CD14-positive monocyte (primary cell): Measurements from ENCODE around the gene KIF3A. TPM values are rescaled to one million over a fixed set of nuclear protein-coding genes. Genes with fewer than 3 reads are reported as not detected.

ENCODE experiments used
- DNase-seq, 3 donors: peaks; one replicate each; pipeline ENCODE4 v3.0.0-alpha.2; 2011 to 2022
- H2AFZ ChIP-seq: 2 replicates; pipeline ENCODE4 v1.6.0; 2012; ENCODE audit warnings: mild to moderate bottlenecking, low read depth, low read length, inconsistent platforms; ENCODE audit not compliant: insufficient read depth, poor library complexity, severe bottlenecking
- H3K27ac ChIP-seq, 2 donors: 1 replicate in 1 of 2; 2 replicates in 1 of 2; pipeline ENCODE4 v1.5.1; 2012 to 2013; ENCODE audit warnings: low read length in 2 of 2, control low read depth in 1 of 2, inconsistent platforms in 1 of 2, low read depth in 1 of 2, mild to moderate bottlenecking in 1 of 2
- H3K27me3 ChIP-seq, 2 donors: one replicate each; pipeline versions ENCODE4 v1.6.0 to v1.6.1; 2011 to 2013; ENCODE audit warnings: low read length in 2 of 2; ENCODE audit not compliant: control insufficient read depth in 2 of 2, insufficient read depth in 2 of 2
- H3K36me3 ChIP-seq, 2 donors: replicated peaks in 1 of 2; 1 replicate in 1 of 2; 2 replicates in 1 of 2; pipeline versions ENCODE4 v1.5.1 to v1.6.1; 2012 to 2013; ENCODE audit warnings: low read length in 2 of 2, control low read depth in 1 of 2, inconsistent platforms in 1 of 2, mild to moderate bottlenecking in 1 of 2; ENCODE audit not compliant: insufficient read depth in 2 of 2, control insufficient read depth in 1 of 2
- H3K4me1 ChIP-seq, 2 donors: 1 replicate in 1 of 2; 2 replicates in 1 of 2; pipeline versions ENCODE4 v1.5.1 to v1.6.1; 2012 to 2013; ENCODE audit warnings: low read length in 2 of 2, control low read depth in 1 of 2, inconsistent platforms in 1 of 2, mild to moderate bottlenecking in 1 of 2, moderate library complexity in 1 of 2; ENCODE audit not compliant: insufficient read depth in 2 of 2, control insufficient read depth in 1 of 2
- H3K4me2 ChIP-seq: replicated peaks from 2 replicates; pipeline ENCODE3; 2012; ENCODE audit warnings: low read length, moderate library complexity, mild to moderate bottlenecking; ENCODE audit not compliant: poor library complexity, severe bottlenecking; ENCODE audit errors: extremely low read depth
- H3K4me3 ChIP-seq, 3 experiments: fragments of 200-600 bp in 1 of 3; sonication (generic) in 1 of 3; replicated peaks in 1 of 3; 1 replicate in 2 of 3; 2 replicates in 1 of 3; pipeline ENCODE4 v1.5.1; 2011 to 2013; ENCODE audit warnings: low read length in 3 of 3, mild to moderate bottlenecking in 3 of 3, control low read depth in 2 of 3, low read depth in 2 of 3, inconsistent platforms in 1 of 3, moderate library complexity in 1 of 3
- H3K79me2 ChIP-seq: 2 replicates; pipeline ENCODE4 v1.6.0; 2012; ENCODE audit warnings: mild to moderate bottlenecking, control low read depth, inconsistent platforms, low read length, moderate library complexity; ENCODE audit not compliant: insufficient read depth
- H3K9ac ChIP-seq: 2 replicates; pipeline ENCODE4 v1.6.0; 2017; ENCODE audit warnings: low read length, mild to moderate bottlenecking; ENCODE audit not compliant: insufficient read depth, poor library complexity, severe bottlenecking
- H3K9me3 ChIP-seq, 2 donors: replicated peaks in 1 of 2; 1 replicate in 1 of 2; 2 replicates in 1 of 2; pipeline versions ENCODE4 v1.5.1 to v1.6.1; 2012 to 2013; ENCODE audit warnings: low read length in 2 of 2, control low read depth in 1 of 2; ENCODE audit not compliant: control insufficient read depth in 1 of 2, insufficient read depth in 1 of 2
- H4K20me1 ChIP-seq: 2 replicates; pipeline ENCODE4 v1.6.0; 2012; ENCODE audit warnings: mild to moderate bottlenecking, low read length, control low read depth, moderate library complexity; ENCODE audit not compliant: insufficient read depth
- H3K27ac Mint-ChIP-seq, 7 donors: one replicate each; pipeline ENCODE4 v1.8.0; 2020; ENCODE audit warnings: mild to moderate bottlenecking in 7 of 7, mixed read lengths in 7 of 7, moderate library complexity in 6 of 7, inconsistent platforms in 2 of 7
- H3K27me3 Mint-ChIP-seq, 3 donors: one replicate each; pipeline ENCODE4 v1.8.0; 2021 to 2022; ENCODE audit warnings: low read depth in 3 of 3, mild to moderate bottlenecking in 3 of 3, mixed read lengths in 3 of 3, moderate library complexity in 3 of 3, inconsistent platforms in 1 of 3
- H3K36me3 Mint-ChIP-seq, 2 donors: one replicate each; pipeline ENCODE4 v1.8.0; 2020; ENCODE audit warnings: mixed read lengths in 2 of 2, inconsistent platforms in 1 of 2, mild to moderate bottlenecking in 1 of 2
- H3K4me1 Mint-ChIP-seq: one replicate; pipeline ENCODE4 v1.8.0; 2020; ENCODE audit warnings: mild to moderate bottlenecking, mixed read lengths
- H3K4me3 Mint-ChIP-seq, 2 donors: one replicate each; pipeline ENCODE4 v1.8.0; 2020; ENCODE audit warnings: mild to moderate bottlenecking in 2 of 2, mixed read lengths in 2 of 2, moderate library complexity in 1 of 2
- H3K9me3 Mint-ChIP-seq, 7 donors: one replicate each; pipeline ENCODE4 v1.8.0; 2020 to 2022; ENCODE audit warnings: mixed read lengths in 7 of 7, mild to moderate bottlenecking in 6 of 7, moderate library complexity in 6 of 7, inconsistent platforms in 2 of 7
- WGBS: methylation state at CpG from one replicate; pipeline ENCODE4 v1.1.5; 2013; ENCODE audit warnings: missing lambda C conversion rate; ENCODE audit not compliant: insufficient coverage; 5-methylcytosine and 5-hydroxymethylcytosine counted together
- intact Hi-C, 2 donors: fragments of 100-400 bp; cut with micrococcal nuclease; formaldehyde crosslinking; loops; one replicate each; pipeline versions ENCODE4 v1.15.0 to v1.15.1; 2023
- polyA plus RNA-seq, 3 donors: library from polyadenylated mRNA; depleted of rRNA in 1 of 3; unstranded in 2 of 3; stranded (reverse) in 1 of 3; fragments of 300-500 nt in 2 of 3; fragments of >200 nt in 1 of 3; fragmentation: Illumina TruSeq in 2 of 3; gene quantifications; 1 replicate in 2 of 3; 2 replicates in 1 of 3; pipeline ENCODE4 v1.2.3, GENCODE V29; 2012 to 2021
- TF ChIP-seq, protein P1 (sequence below): fragments of 200-600 bp; IDR thresholded peaks from one replicate; pipeline ENCODE4 v1.8.0; 2022; ENCODE audit warnings: antibody characterized with exemption, mild to moderate bottlenecking

KIF3A gene
- polyA plus RNA-seq, 3 donors = 0.68 to 1.3 (median 1.2) TPM

GRCh38 chr5:132673488-132673887, 63.9 kb downstream of the KIF3A start:
- H3K79me2 ChIP-seq = no peaks in the 10 kb centered on the region
- no peaks in the 10 kb centered on the region for H3K36me3 ChIP-seq
- intact Hi-C loops = no loop called here
- no peaks in the 10 kb centered on the region for H3K4me1 ChIP-seq
- H3K27me3 Mint-ChIP-seq = peaks cover 2 to 5% (median 3%) of the 10 kb centered on the region in 3 donors
- no peak overlapping the region for H3K4me3 Mint-ChIP-seq
- H3K4me2 ChIP-seq = no peak overlapping the region
- H2AFZ ChIP-seq = no peak overlapping the region
- DNase-seq = no peak
- H3K9me3 ChIP-seq = no peaks in the 10 kb centered on the region
- no peak overlapping the region for H3K27ac ChIP-seq
- TF ChIP-seq, protein P1, sequence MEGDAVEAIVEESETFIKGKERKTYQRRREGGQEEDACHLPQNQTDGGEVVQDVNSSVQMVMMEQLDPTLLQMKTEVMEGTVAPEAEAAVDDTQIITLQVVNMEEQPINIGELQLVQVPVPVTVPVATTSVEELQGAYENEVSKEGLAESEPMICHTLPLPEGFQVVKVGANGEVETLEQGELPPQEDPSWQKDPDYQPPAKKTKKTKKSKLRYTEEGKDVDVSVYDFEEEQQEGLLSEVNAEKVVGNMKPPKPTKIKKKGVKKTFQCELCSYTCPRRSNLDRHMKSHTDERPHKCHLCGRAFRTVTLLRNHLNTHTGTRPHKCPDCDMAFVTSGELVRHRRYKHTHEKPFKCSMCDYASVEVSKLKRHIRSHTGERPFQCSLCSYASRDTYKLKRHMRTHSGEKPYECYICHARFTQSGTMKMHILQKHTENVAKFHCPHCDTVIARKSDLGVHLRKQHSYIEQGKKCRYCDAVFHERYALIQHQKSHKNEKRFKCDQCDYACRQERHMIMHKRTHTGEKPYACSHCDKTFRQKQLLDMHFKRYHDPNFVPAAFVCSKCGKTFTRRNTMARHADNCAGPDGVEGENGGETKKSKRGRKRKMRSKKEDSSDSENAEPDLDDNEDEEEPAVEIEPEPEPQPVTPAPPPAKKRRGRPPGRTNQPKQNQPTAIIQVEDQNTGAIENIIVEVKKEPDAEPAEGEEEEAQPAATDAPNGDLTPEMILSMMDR = no peak
- peaks cover 0 to 3% (median 0%) of the 10 kb centered on the region in 7 donors for H3K9me3 Mint-ChIP-seq
- no peak overlapping the region for H3K4me3 ChIP-seq
- no CpG with 5 or more reads among the region's 1 CpG for WGBS
- H4K20me1 ChIP-seq = no peaks in the 10 kb centered on the region
- no peaks in the 10 kb centered on the region for H3K27me3 ChIP-seq
- H3K9ac ChIP-seq = no peak overlapping the region
- H3K27ac Mint-ChIP-seq = no peak overlapping the region
- H3K4me1 Mint-ChIP-seq = no peaks in the 10 kb centered on the region
- no peaks in the 10 kb centered on the region for H3K36me3 Mint-ChIP-seq

GRCh38 chr5:132671000-132671399, 66.3 kb downstream of the KIF3A start:
- DNase-seq = no peak
- Histone ChIP-seq H3K9me3 (no peaks in the 10 kb centered on the region), H3K79me2 (no peaks in the 10 kb centered on the region), H3K4me1 (no peaks in the 10 kb centered on the region), H3K9ac (no peak overlapping the region), H3K36me3 (no peaks in the 10 kb centered on the region), H3K27ac (no peak overlapping the region), H3K4me2 (no peak overlapping the region), H2AFZ (no peak overlapping the region), H4K20me1 (no peaks in the 10 kb centered on the region), H3K27me3 (no peaks in the 10 kb centered on the region), H3K4me3 (no peak overlapping the region)
- no peaks in the 10 kb centered on the region for H3K4me1 Mint-ChIP-seq
- TF ChIP-seq, protein P1 = no peak
- peaks cover 0 to 3% (median 0%) of the 10 kb centered on the region in 7 donors for H3K9me3 Mint-ChIP-seq
- intact Hi-C loops = no loop called here
- H3K27ac Mint-ChIP-seq = no peak overlapping the region
- no peak overlapping the region for H3K4me3 Mint-ChIP-seq
- H3K36me3 Mint-ChIP-seq = no peaks in the 10 kb centered on the region
- H3K27me3 Mint-ChIP-seq = peaks cover 2 to 6% (median 3%) of the 10 kb centered on the region in 3 donors
- no CpG with 5 or more reads among the region's 3 CpGs for WGBS
